GM18873 (cell line): ENCODE results near the gene MORC1.

Experiments
- ATAC-seq: cut with Tn5 transposase; IDR thresholded peaks from one replicate; pipeline ENCODE4 v1.9.1; 2021; ENCODE audit warnings: mild to moderate bottlenecking, moderate library complexity, moderate number of reproducible peaks; ENCODE audit not compliant: unreplicated experiment, low FRiP score

Gene MORC1

GRCh38 chr3:108947855-108948254 lies 170.1 kb downstream of the MORC1 start:
- ATAC-seq, result no peak

GRCh38 chr3:108946292-108947285 lies 171.3 kb downstream of the MORC1 start:
- ATAC-seq, result no peak

- no peak for ATAC-seq
Observed at GRCh38 chr3:108940568-108941263, 177.2 kb downstream of the MORC1 start.

GRCh38 chr3:108940166-108940565 lies 177.8 kb downstream of the MORC1 start:
- ATAC-seq, result no peak

- ATAC-seq, result no peak
Observed at GRCh38 chr3:108936924-108937689, 180.8 kb downstream of the MORC1 start.

GRCh38 chr3:108931035-108931434 lies 186.9 kb downstream of the MORC1 start:
- ATAC-seq, result no peak

- no peak for ATAC-seq
Observed at GRCh38 chr3:108918866-108919265, 199.1 kb downstream of the MORC1 start.

- ATAC-seq, result peak; percentile 96
Observed at GRCh38 chr3:108914774-108915641, 202.9 kb downstream of the MORC1 start.

GRCh38 chr3:108909799-108910198 lies 208.1 kb downstream of the MORC1 start:
- no peak for ATAC-seq
